GM18517 (cell line): ENCODE measurements around the gene RAB31.
"Not testable (repeated sequence)": the region's sequence is repeated elsewhere in the genome, so short reads cannot be mapped to it uniquely, and the experiment has no call there.

Source experiments
- ATAC-seq: cut with Tn5 transposase; IDR thresholded peaks from one replicate; pipeline ENCODE4 v1.9.1; 2021; ENCODE audit warnings: mild to moderate bottlenecking, moderate library complexity; ENCODE audit not compliant: unreplicated experiment

The RAB31 gene

DNA sequence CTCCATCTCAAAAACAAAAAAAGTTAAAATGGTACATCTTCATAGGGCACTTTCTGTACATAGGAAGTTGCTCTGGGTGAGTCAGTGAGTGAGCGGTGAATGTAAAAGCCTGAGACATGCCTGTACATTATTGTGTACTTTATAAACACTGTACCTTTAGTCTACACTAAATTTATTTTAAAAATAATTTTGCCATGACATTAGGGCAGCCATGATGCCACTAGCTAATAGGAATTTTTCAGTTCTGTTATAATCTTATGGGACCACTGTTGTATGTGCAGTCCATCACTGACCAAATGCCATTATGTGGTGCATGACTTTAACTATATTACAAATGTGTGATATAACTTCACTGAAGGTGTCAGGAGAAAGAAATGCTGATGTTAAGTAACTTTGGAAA, 166.6 kb downstream of the RAB31 start:
- no peak for ATAC-seq

DNA sequence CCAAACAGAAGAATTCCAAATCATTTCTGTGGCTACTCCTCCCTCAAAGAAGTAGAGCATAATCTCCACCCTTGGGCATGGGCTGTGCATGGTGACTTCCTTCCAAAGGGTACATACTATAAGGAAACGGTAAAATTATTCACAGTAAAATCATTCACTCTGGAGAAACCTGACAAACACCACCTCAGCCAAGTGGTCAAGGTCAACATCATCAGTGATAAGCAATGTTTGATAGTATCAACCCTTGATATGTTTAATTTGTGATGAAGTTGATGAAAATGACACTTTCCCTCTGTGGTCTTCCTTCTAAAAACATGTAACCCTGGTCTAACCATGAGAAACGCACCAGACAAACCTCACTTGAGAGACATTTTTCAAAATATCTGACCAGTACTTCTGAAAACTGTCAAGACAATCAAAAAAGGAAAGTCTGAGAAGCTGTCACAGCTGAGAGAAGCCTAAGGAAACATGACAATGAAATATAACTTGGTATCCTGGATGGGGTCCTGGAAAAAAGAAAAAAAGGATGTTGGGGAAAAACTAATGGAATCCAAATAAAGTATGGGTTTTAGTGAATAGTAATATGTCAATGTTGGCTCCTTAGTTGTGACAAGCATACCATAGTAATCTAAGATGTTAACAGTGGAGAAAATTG, 168.2 kb downstream of the RAB31 start:
- ATAC-seq: no peak

DNA sequence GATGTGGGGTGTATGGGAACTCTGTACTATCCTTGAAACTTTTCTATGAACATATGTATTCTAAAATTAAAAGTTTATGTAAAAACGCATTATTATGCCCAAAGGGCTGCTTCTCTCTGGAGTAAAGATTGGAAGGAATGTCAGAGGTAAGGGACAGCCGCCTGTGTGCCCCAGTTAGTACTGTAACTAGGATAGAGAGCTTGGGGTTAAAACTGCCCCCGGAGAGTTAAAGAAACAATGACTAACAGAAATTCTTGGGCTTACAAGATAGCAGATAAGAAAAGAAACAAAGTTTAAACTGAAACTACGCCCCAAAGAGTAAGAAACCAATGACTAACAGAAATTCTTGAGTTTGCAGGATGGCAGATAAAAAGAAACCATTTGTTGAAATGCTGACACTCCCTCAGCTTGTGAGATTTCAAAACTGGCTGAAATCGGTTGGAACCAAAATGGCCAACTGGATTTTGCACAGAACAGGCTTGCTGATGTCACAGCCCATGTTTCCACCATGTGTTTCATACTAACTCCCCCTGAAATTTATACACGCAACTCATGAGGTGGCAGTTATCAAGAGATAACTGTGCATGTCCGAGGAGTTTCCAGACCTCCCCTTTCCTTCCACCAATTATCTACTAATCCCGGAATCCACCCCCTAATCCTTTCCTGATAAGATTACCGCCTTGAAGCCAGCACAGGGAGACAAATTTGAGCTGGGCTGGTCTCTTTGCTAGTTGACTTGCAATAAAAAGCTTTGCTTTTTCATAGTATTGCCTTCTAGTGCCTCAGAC, 169.0 kb downstream of the RAB31 start:
- ATAC-seq: no peak

DNA sequence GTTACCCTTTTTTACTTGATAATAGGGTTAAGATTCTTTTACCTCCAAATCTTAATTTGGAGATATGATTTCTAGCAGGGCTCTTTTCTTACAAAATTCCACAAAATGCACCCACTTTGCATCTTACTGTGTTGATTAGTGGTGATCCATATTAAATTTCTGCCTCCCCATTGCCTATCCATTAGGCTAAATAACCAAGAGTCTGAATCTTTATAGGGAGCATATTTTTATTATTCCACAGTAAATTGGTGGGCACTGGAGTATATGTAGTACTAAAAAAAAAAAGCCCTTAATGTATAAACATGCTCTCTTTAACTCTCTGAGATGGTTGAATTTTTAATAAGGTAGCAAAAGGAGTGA, 169.5 kb downstream of the RAB31 start:
- no peak for ATAC-seq

DNA sequence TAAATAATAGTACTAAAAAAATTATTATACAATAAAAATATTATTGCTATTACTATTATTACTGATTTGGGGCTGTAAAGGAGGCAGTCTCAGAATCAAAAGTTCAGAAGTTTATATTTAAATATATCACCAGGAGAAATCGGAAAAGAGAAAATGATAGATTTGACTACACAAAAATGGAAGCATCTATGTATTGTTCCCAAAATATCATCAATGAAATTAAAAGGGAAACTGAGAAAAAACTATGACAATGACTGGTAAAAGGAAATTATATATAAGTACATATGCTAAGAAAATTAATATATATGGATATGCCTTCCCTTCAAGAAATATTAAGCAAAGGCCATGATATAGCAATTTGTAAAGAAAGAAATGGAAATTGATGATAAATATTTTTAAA, 170.0 kb downstream of the RAB31 start:
- ATAC-seq: no peak

DNA sequence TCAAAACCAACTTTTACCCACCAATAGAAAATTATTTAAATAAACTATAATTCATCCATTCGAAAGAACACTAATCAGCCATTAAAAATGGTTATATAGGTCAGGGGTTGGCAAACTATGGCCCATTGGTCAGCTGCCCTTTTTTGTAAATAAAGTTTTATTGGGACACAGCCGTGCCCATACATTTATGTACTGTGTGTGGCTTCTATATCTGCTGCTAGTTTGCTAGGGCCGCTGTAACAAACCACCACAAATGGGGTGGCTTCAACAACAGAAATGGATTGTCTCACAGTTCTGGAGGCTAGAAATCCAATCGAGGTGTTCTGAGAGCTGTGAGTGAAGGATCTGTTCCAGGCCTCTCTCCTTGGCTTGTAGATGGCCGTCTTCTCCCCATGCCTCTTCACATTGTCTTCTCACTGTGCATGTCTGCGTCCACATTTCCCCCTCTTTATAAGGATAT, 170.7 kb downstream of the RAB31 start:
- no peak for ATAC-seq

DNA sequence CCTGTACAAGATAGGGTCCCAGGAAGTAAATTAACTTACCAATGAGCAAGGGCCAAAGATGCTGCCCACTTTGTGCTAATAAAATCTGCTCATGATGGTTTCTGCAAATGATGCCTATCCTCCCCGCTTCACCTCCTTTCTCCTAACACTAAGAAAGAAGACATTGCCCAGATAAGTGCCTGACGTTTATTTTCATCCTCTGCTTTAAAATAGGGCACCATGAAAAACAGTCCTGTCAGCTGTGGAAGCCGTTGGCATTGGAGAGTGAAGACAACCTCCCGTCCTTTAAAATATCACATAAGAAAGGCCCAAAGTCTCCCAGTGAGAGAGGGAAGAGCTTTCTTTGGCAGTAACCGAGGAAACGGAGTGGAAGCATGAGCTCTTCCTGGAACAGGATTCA, 176.0 kb downstream of the RAB31 start:
- no peak for ATAC-seq

DNA sequence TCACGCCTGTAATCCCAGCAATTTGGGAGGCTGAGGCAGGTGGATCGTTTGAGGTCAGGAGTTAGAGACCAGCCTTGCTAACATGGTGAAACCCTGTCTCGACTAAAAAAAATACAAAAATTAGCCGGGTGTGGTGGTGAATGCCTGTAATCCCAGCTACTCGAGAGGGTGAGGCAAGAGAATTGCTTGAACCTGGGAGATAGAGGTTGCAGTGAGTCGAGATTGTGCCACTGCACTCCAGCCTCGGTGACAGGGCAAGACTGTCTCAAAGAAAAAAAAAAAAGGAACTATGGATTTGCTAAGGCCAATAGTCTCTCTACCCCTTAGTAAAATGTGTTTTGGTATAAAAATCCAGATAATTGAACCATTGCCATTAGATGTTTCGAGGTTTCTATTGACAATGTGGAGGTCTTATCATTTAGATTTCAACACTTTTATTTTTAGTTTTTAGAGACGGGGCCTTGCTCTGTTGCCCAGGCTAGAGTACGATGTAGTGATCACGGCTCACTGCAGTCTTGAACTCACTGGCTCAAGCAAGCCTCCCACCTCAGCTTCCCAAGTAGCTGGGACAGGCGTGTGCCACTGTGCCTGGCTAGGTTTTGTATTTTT, 176.5 kb downstream of the RAB31 start:
- no peak for ATAC-seq

DNA sequence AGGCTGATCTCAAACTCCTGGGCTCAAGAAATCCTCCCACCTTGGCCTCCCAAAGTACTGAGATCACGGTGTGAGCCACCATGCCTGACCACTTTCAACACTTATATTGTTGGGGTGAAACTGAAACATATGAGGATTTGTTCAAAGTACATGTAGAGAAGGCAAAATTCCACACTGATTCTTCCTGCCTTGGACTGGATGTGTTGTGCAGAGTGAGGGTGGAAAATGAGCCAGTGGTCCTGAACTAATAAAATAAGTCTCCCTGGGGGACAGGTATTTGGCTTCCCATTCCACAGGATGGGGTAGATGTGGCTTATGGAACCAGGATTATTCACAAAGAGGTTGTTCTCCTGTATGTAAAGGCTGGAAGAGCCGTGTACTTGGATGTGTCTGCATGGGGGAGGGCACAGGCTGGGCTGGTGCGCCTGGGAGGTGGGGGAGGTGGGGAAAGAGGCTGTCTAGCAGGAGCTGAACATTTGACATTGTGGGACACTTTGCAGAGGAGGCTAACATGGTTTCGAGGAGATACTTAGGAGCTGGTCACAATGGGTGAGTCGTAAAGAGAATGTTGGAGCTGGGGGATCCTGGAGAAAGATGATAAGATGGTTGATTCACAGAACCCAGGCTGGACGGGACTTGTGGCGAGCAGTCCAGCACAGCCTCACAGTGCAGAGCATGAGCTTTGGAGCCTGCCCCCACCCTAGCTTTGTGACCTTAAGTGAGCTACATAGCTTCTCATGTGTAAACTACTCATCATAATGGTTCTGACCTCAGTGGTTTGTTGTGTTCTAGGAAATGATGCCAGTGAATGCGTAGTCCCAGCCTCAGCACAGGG, 177.3 kb downstream of the RAB31 start, which contains the start of gene TXNDC2:
TXNDC2 (plus strand) TSS at position 804 of the 835 bp plus-strand sequence. CDS start 708 bp downstream, outside the sequence.
- no peak for ATAC-seq

DNA sequence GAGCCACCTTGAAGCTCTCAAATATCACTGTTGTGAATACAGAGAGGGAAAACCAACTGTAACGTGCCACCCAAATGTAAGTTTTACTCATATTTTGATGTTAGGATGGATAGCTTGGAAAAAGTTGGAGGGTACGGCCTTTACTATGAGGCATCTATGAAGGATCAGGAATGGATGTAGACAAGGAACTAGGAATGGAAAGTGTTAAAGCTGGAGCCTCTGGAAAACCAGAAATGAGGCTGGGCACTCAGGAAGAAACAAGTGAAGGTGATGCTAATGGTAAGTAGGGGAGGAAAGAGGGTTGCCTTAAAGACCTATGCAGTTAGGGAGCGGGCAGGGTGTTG, 177.9 kb downstream of the RAB31 start:
- ATAC-seq: no peak

DNA sequence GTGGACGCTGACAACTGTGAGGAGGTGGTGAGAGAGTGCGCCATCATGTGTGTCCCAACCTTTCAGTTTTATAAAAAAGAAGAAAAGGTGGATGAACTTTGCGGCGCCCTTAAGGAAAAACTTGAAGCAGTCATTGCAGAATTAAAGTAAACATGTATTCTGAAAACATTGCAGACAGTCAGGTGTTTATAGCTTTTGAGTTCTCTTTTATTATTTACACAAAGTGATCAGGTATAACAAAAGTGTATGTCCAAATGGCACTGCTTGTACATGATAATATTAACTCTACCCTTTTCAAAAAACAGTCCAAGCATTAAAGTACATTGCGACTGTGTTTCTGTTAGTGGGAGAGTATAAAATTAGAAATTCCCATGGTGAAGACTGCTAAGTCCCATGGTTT, 179.9 kb downstream of the RAB31 start:
- ATAC-seq: no peak

DNA sequence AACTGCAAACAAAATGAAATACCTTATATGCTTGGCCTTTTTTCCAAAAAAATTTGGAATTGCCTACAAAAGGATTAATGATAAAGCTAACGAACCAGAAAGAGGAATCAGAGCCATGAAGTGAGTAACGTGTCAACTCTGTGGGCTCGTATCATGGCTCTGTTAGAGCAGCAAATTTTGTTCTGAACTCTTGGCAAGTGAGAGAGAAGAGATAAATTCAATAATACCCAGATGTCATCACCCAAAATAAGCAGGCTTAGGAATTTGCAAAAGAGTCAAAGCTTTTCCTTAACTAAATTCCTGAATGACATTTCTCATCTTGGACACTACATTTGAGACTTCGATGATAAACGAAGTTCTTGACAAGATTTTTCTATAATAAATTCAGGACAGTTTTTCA, 182.1 kb downstream of the RAB31 start:
- ATAC-seq: no peak

DNA sequence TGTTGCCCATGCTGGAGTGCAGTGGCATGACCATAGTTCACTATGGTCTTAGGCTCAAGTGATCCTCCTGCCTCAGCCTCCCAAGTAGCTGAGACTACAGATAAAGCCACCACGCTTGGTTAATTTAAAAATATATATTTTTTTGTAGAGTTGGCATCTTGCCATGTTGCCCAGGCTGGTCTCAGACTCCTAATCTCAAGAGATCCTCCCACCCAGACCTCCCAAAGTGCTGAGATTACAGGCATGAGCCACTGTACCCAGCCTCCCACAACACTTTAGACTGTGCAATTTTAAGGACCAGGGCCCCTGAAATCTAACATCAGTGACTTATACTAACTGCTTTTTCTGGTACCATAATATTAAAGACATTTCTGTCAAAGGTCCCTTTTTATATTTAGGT, 182.9 kb downstream of the RAB31 start:
- ATAC-seq: no peak

DNA sequence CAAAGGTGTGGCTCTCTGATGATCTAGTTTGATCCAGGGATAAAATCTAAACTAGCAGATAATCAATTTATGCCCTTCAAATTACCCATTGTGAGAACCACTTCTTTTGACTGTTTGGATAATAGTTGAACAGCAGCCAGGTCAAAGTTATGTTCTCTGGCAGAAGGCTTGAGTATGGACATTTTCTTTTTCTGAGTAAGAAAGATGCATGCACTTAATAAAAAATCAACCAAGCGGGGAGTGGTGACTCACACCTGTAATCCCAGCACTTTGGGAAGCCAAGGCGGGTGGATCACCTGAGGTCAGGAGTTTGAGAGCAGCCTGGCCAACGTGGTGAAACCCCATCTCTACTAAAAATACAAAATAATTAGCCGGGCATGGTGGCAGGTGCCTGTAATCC, 183.4 kb downstream of the RAB31 start:
- ATAC-seq: not testable (repeated sequence)

DNA sequence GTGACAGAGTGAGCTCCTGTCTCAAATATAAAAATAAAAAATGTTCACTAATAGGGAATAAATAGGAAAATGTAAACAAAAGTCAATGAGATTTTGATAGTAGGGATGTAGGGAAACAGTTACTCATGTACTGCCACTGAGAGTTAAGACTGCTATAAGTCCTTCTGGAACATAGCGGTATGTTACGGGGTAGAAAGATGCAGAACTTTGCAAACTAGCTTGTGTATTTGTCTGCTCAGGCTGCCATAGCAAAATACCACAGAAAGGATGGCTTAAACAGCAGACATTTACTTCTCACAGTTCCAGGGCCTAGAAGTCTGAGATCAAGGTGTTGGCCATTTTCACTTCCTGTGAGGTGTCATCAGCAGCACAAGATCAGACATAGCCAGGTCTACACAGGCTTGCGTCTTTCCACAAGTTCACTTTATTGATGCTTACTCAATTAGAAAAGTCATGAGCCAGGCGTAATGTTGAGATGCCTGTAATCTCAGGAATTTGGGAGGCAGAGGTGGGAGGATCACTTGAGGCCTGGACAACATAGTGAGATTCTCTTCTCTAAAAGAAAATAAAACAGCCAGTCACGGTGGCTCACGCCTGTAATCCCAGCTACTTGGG, 186.5 kb downstream of the RAB31 start:
- ATAC-seq: no peak

DNA sequence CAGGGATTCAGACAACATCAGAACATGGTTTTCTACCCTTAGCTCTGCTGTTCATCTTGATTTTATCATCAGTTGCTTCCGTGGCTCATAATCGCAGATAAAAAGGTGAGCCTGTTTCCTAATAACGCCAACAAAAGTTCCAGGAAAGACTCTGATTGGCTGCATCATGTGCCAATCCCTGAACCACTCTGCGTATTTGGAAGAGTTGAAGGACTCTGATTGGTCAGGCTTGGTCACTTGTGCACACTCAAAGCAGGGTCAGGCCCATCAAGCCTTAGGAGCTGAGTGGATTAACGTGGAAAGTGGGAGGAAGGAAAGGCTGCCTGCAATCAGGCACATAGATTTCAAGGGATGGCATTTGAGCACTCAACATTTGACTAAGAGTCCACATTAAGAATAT, 189.0 kb downstream of the RAB31 start:
- ATAC-seq: no peak

DNA sequence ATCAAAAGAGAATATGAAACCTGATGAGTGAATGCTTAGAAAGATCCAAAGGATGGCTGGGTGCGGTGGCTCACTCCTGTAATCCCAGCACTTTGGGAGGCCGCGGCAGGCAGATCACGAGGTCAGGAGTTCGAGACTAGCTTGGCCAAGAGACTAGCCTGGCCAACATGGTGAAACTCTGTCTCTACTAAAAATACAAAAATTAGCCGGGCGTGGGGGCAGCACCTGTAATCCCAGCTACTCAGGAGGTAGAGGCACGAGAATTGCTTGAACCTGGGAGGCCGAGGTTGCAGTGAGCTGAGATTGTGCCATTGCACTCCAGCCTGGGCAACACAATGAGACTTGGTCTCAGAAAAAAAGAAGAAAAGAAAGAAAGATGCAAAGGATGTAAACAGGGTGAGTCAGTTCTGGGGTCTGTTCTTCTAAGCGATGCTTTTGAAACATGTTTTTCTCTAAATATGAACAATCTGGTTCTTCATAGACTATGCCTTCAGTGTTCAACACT, 189.7 kb downstream of the RAB31 start:
- ATAC-seq: not testable (repeated sequence)

DNA sequence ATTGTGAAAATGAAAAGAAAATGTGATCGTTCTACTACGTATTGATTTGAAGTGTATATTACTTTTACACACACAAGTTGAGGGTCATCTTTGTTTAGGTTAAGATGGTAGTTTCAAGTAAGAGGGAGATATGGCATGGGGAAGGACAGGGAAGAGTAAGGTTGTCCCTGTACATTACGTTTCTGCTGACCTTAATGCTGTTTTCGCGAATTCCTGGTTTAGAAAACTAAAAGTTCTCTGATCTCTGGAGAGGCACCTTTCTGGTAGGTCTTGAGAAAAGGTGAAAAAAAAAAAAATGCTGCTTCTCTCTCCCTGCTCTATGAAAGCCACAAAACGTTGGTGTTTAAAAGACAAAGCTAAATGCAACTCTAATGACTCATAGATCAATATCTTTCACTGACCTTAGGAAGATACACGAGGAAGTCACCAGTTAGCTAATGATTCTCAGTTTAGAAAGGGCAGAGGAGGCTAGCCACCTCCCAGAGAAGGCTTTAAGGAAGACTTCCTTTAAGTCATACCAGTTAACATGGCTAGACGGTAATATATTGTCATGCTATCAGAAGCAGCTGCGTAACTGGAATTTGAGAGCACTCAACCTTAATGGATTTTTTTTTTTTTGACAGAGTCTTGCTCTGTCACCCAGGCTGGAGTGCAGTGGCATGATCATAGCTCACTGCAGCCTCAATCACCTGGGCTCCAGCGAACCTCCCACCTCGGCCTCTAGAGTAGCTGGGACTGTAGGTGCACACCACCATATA, 190.9 kb downstream of the RAB31 start:
- ATAC-seq: no peak

DNA sequence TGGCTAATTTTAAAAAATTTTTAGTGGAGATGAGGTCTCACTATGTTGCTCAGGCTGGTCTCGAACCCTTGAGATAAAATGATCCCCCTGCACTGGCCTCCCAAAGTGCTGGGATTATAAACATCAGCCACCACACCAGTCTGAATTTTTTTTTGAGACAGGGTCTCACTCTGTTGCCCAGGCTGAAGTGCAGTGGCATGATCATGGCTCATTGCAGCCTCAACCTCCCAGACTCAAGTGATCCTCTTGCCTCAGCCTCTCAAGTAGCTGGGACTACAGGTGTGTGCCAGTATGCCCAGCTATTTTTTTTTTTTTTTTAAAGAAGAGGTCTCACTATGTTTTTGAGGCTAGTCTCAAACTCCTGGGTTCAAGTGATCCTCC, 191.4 kb downstream of the RAB31 start:
- not testable (repeated sequence) for ATAC-seq

DNA sequence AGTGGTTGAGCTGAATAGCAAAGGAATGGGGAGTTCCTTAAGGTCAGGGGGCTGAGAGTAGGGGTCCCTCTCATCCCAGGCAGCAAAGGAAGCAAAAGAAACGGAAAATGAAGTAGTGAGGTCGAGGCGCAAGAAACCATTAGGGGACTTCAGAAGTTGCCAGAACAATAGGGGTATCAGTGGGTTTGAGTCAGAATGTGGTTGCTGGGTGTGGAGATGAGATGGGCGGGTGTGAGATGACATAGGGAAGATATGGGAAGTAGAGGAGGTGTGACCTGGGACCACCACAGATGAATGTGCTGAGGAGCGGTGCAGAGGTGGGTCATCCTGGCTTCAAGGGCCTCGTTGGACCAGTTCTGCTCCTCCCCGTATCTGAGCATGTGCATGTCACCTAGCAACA, 192.6 kb downstream of the RAB31 start:
- ATAC-seq: no peak
